Type B pancreatic cell (in vitro differentiated cells): ENCODE measurements around the gene ABCC11. TPM values are rescaled to one million over a fixed set of nuclear protein-coding genes. Genes with fewer than 3 reads are reported as not detected.

ENCODE experiments used
- DNase-seq: peaks from one replicate; pipeline ENCODE4 v3.0.0; 2021; ENCODE audit warnings: mixed read lengths; ENCODE audit not compliant: unreplicated experiment; ENCODE audit errors: extremely low spot score
- H3K27ac Mint-ChIP-seq: 2 replicates; pipeline ENCODE4 v1.8.0; 2021; ENCODE audit warnings: mild to moderate bottlenecking, mixed read lengths
- H3K27me3 Mint-ChIP-seq: 2 replicates; pipeline ENCODE4 v1.8.0; 2021; ENCODE audit warnings: mixed read lengths
- H3K36me3 Mint-ChIP-seq: 2 replicates; pipeline ENCODE4 v1.8.0; 2021; ENCODE audit warnings: mixed read lengths
- H3K4me1 Mint-ChIP-seq: one replicate; pipeline ENCODE4 v1.8.0; 2021; ENCODE audit warnings: mixed read lengths; ENCODE audit not compliant: unreplicated experiment
- H3K4me3 Mint-ChIP-seq: 2 replicates; pipeline ENCODE4 v1.8.0; 2021; ENCODE audit warnings: mild to moderate bottlenecking, mixed read lengths
- H3K9me3 Mint-ChIP-seq: 2 replicates; pipeline ENCODE4 v1.8.0; 2021; ENCODE audit warnings: mixed read lengths
- CTCF ChIP-seq: fragments of 200-600 bp; sonication (generic); conservative IDR thresholded peaks from 2 replicates; pipeline ENCODE4 v1.5.0; 2021; ENCODE audit warnings: antibody characterized with exemption, mild to moderate bottlenecking
- total RNA-seq: library from RNA; stranded (reverse); gene quantifications from 2 replicates; pipeline ENCODE4 v1.2.1, GENCODE V29; 2021; ENCODE audit warnings: low replicate concordance

ABCC11 gene
- total RNA-seq, 1 donor from 2014 or later = 0.07 TPM

- H3K27ac Mint-ChIP-seq = peak overlapping the region; percentile 19
- no peaks in the 10 kb centered on the region for H3K36me3 Mint-ChIP-seq
- no peak for TF ChIP-seq CTCF
These were observed 81.3 kb downstream of the ABCC11 start for GRCh38 chr16:48165961-48166578.

GRCh38 chr16:48164907-48165715 is 82.2 kb downstream of the ABCC11 start:
- TF ChIP-seq CTCF = peak; percentile 98
- Mint-ChIP-seq H3K36me3 (no peaks in the 10 kb centered on the region), H3K4me3 (peak overlapping the region; percentile 20), H3K27me3 (peaks cover 5% of the 10 kb centered on the region), H3K27ac (no peak overlapping the region), H3K9me3 (no peaks in the 10 kb centered on the region), H3K4me1 (peaks cover 19% of the 10 kb centered on the region)
- peak; percentile 79 for DNase-seq

More at GRCh38 chr16:48165961-48166578, 81.3 kb downstream of the ABCC11 start:
- Mint-ChIP-seq H3K4me1 (peaks cover 19% of the 10 kb centered on the region), H3K4me3 (no peak overlapping the region), H3K27me3 (peaks cover 5% of the 10 kb centered on the region), H3K9me3 (no peaks in the 10 kb centered on the region)
- DNase-seq = no peak

DNA sequence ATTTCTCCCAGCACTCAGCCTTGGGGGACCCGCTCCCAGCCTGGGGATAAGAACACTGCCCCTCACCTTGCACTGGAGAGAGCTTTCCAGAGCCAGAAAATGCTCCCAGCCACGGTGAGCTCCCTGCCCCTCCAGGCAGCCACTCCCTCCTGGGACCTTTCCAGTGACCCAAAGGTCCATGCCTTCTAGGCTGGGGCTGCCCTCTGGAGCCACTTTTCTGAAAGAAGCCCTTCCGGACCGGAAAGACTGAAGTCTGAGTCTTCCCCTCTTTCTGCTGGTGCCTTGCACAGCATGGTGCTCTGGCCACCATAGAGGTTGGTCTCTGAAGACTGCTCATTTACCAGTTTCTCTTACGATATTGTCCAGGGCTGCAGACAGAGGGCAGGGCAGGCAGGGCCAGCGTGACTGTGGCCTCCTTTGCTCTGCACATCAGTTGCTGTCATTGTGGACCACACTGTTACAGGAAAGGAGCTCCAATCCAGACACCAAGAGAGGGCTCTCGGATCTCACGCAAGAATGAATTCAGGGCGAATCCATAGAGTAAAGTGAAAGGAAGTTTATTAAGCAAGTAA is 84.4 kb downstream of the ABCC11 start:
- Mint-ChIP-seq H3K4me3 (no peak overlapping the region), H3K27ac (no peak overlapping the region), H3K27me3 (peaks cover 3% of the 10 kb centered on the region), H3K4me1 (peaks cover 19% of the 10 kb centered on the region), H3K9me3 (no peaks in the 10 kb centered on the region), H3K36me3 (no peaks in the 10 kb centered on the region)
- no peak for TF ChIP-seq CTCF
- no peak for DNase-seq

DNA sequence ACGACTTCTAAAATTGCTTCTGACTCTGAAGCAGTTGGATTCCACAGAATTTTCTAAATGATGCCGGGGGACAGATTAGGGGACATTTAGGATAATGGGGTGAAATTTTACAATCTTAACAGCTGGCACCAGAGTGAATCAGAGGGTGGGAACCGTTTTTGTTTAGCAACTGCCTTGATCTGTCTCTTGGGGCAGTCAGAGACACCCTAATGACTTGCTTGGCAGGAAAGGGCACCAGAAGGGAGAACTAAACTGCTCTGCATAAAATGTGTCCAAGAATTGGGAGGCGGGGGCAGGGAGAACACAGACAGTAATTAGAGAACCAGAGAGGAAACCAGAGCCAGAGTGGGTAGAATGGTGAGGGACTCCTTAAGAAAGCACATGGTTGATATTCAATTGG is 85.4 kb downstream of the ABCC11 start:
- no peak for TF ChIP-seq CTCF
- peaks cover 19% of the 10 kb centered on the region for H3K4me1 Mint-ChIP-seq
- H3K9me3 Mint-ChIP-seq = no peaks in the 10 kb centered on the region
- H3K27me3 Mint-ChIP-seq = peaks cover 5% of the 10 kb centered on the region
- H3K4me3 Mint-ChIP-seq = no peak overlapping the region
- H3K27ac Mint-ChIP-seq = no peak overlapping the region
- DNase-seq = no peak
- no peaks in the 10 kb centered on the region for H3K36me3 Mint-ChIP-seq

- H3K27ac Mint-ChIP-seq = no peak overlapping the region
- DNase-seq = no peak
- H3K36me3 Mint-ChIP-seq = no peaks in the 10 kb centered on the region
- peaks cover 9% of the 10 kb centered on the region for H3K27me3 Mint-ChIP-seq
- no peak overlapping the region for H3K4me3 Mint-ChIP-seq
- TF ChIP-seq CTCF = no peak
- peaks cover 15% of the 10 kb centered on the region for H3K4me1 Mint-ChIP-seq
- no peaks in the 10 kb centered on the region for H3K9me3 Mint-ChIP-seq
These were observed 86.8 kb downstream of the ABCC11 start for GRCh38 chr16:48160575-48160974.
